GM12878 (cell line): ENCODE measurements around the gene OR4D6. TPM values are rescaled to one million over a fixed set of nuclear protein-coding genes. Genes with fewer than 3 reads are reported as not detected.

Experiments
- CUX1 ChIP-seq: IDR thresholded peaks from 2 replicates; pipeline ENCODE4 v1.6.1; 2012; ENCODE audit warnings: improper control_type of control experiment, low read depth, low read length; ENCODE audit not compliant: insufficient replicate concordance
- DPF2 ChIP-seq: fragments of 450-650 bp; IDR thresholded peaks from 2 replicates; pipeline ENCODE4 v1.6.1; 2017; ENCODE audit warnings: mild to moderate bottlenecking
- GATAD2B ChIP-seq: fragments of 450-650 bp; conservative IDR thresholded peaks from 2 replicates; pipeline ENCODE4 v1.6.1; 2017; ENCODE audit warnings: low read depth, mild to moderate bottlenecking, moderate library complexity
- HDAC2 ChIP-seq: fragments of 200-600 bp; sonication (generic); IDR thresholded peaks from 2 replicates; pipeline ENCODE4 v1.6.1; 2017
- MEF2B ChIP-seq: fragments of 450-650 bp; IDR thresholded peaks from 2 replicates; pipeline ENCODE4 v1.6.1; 2018; ENCODE audit warnings: mild to moderate bottlenecking, moderate library complexity; ENCODE audit not compliant: partially characterized antibody, poor library complexity, severe bottlenecking
- ZBTB4 ChIP-seq: fragments of 450-650 bp; formaldehyde crosslinking; IDR thresholded peaks from 2 replicates; pipeline ENCODE4 v1.4.0; 2022; ENCODE audit warnings: mild to moderate bottlenecking, moderate library complexity
- polyA plus RNA-seq, 11 experiments: library from polyadenylated mRNA; depleted of rRNA in 4 of 11; unstranded in 6 of 11; stranded (reverse) in 5 of 11; fragments of >200 nt; fragmentation: Nextera tagmentation in 4 of 11; fragmentation: Illumina TruSeq in 1 of 11; extraction: Ambion mirVana in 4 of 11; extraction: Trizol in 1 of 11; gene quantifications; 1 replicate in 1 of 11; 2 replicates in 10 of 11; pipeline versions ENCODE4 v1.2.1 to v1.2.3, GENCODE V29; 2011 to 2016; ENCODE audit warnings: inconsistent platforms in 2 of 11, missing spikeins in 2 of 11, low read depth in 1 of 11
- total RNA-seq, 4 experiments: library from RNA; depleted of rRNA in 3 of 4; stranded (reverse); fragments of >200 nt in 3 of 4; fragmentation: Illumina TruSeq in 1 of 4; extraction: Trizol in 1 of 4; gene quantifications; 2 replicates each; pipeline versions ENCODE4 v1.2.1 to v1.2.3, GENCODE V29; 2013 to 2021
- TF ChIP-seq, protein P1 (sequence below): fragments of 150-350 bp; IDR thresholded peaks from 2 replicates; pipeline ENCODE4 v1.6.1; 2014; ENCODE audit warnings: mild to moderate bottlenecking, low read depth, low read length
- TF ChIP-seq, protein P2 (sequence below): fragments of 450-650 bp; IDR thresholded peaks from 2 replicates; pipeline ENCODE4 v1.6.1; 2017; ENCODE audit warnings: mild to moderate bottlenecking, low read depth, inconsistent platforms; ENCODE audit not compliant: poor library complexity, severe bottlenecking

OR4D6 gene
- total and polyA plus RNA-seq, 10 of the 15 experiments (the other 5 are each of a cell fraction or from before 2014, with no cell fraction given) = not detected

DNA sequence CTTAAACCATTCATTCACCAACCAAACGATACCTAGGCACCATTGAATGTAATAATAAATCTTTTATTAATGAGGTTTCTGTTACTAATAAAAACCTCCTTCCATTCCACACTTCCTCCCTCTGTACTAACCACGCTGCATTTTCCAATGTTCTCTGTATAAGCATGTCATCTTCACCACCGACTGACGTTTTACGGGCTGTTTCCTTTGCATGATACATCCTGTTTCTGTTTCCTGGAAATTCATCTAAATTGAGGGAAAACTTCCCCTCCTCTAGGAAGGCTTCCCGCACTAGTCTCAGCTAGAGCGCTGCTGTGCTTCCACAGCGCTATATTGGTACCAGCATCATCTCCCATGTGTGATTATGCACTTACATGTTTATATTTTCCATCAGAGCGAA, 18.4 kb downstream of the OR4D6 start (continued):
- TF ChIP-seq CUX1 (no peak), DPF2 (no peak), MEF2B (no peak), ZBTB4 (CRISPR knock-in tag) (no peak), GATAD2B (no peak), HDAC2 (no peak)
- TF ChIP-seq, protein P1, sequence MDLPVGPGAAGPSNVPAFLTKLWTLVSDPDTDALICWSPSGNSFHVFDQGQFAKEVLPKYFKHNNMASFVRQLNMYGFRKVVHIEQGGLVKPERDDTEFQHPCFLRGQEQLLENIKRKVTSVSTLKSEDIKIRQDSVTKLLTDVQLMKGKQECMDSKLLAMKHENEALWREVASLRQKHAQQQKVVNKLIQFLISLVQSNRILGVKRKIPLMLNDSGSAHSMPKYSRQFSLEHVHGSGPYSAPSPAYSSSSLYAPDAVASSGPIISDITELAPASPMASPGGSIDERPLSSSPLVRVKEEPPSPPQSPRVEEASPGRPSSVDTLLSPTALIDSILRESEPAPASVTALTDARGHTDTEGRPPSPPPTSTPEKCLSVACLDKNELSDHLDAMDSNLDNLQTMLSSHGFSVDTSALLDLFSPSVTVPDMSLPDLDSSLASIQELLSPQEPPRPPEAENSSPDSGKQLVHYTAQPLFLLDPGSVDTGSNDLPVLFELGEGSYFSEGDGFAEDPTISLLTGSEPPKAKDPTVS = no peak
- TF ChIP-seq, protein P2, sequence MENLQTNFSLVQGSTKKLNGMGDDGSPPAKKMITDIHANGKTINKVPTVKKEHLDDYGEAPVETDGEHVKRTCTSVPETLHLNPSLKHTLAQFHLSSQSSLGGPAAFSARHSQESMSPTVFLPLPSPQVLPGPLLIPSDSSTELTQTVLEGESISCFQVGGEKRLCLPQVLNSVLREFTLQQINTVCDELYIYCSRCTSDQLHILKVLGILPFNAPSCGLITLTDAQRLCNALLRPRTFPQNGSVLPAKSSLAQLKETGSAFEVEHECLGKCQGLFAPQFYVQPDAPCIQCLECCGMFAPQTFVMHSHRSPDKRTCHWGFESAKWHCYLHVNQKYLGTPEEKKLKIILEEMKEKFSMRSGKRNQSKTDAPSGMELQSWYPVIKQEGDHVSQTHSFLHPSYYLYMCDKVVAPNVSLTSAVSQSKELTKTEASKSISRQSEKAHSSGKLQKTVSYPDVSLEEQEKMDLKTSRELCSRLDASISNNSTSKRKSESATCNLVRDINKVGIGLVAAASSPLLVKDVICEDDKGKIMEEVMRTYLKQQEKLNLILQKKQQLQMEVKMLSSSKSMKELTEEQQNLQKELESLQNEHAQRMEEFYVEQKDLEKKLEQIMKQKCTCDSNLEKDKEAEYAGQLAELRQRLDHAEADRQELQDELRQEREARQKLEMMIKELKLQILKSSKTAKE = no peak
